ENCODE results near the gene FIS1.
"Not testable (repeated sequence)": the region's sequence is repeated elsewhere in the genome, so short reads cannot be mapped to it uniquely, and the experiment has no call there.

FIS1 gene

GRCh38 chr7:101202603-101202918, 42.3 kb downstream of the FIS1 start:
- DNase-seq, result no peak

DNA sequence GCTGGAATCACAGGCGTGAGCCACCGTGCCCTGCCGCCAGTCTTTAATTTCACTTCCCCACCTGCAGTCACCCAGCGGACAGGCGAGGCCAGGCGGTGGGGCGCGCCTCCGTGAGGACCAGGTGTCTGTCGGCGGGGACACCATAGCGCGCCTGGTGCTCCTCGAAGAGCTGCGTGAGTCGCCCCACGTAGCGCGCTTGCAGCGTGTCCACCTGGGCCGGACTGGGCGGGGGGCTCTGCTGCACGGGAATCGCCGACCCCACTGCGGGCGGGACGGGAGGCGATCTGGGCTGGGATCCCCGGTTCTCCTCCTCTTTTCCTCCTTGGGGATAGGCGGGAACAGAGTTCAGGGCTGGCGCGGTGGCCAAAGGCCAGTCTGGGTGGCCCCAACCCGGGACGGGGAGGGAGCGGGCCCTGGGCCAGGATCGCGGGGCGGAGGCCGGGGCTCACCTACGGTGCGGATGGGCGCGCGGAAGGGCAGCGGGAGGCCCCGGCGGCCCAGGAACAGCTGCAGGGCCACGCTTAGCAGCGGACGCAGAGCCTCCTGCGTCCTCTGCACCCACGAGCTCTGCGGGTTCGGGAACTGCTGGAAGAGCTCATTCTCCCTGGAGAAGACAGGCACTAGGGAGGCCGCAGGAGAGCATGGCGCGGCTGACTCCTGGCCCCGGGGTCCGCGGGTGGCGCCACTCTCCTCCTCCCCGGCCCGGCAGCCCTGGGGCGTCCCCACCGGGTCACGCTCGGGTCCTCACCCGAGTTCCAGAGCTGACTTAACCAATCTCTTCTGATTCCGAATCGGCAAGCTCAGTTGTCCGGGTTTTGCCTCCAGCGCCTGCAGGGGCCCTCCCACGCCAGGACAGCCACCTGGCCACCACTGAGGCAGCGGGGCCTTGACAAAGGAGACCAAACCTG, 42.9 kb downstream of the FIS1 start:
- no peak for DNase-seq

DNA sequence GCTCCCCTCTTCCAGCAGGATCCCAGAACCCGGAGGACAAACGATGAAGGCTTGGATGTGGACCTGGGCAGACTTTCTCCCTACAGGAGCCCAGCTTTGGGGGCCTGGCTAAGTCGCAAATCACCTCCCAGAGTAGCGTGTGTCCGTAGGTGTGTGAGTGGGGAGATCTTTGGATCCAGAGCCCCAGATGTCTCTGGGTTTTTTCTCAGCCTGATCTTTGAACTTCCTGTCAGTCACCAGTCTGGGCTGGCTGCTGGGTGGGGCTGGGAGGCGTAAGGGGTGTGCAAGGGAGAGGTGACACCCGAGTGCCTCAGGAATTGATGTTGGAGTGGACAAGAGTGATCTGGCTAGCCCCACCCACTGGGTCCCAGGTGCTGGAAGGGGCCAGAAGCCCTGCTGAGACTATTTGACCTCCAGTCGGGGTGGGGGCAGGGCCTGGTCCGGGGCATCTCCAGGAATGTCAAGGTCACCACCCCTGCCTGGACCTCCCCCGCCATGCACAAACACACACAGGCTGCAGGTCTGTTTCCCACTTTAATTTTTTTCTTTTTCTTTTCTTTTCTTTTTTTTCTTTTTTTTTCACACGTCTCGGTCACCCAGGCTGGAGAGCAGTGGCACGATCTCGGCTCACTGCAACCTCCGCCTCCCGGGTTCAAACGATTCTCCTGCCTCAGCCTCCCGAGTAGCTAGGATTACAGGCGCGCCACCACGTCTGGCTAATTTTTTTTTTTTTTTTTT, 43.9 kb downstream of the FIS1 start, which contains the start of gene MOGAT3:
Gene MOGAT3 (minus strand): TSS at position 175 of the 738 bp plus-strand sequence. CDS start 182 bp downstream, outside the sequence.
- DNase-seq, result no peak

DNA sequence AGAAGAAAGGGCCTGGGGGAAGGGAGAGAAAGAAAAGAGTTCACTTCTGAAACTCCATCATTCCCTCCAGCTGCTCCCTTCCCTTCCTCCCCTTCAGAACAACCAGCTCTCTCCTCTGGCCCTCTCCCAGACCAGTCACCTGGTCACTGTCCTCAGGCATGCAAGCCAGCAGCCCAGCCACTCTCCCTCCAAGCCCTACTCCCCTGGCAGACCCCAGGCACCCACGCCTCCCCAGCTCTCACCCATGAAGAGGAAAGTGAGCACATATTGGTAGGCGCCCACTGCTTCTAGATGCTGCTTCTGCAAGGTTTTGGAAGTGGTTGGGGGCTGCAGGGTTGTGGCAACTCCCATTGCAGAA, 44.4 kb downstream of the FIS1 start:
- DNase-seq, result no peak

- not testable (repeated sequence) for DNase-seq
These were observed 45.4 kb downstream of the FIS1 start for GRCh38 chr7:101199522-101199921.

- DNase-seq, result no peak
These were observed 46.4 kb downstream of the FIS1 start for GRCh38 chr7:101198476-101198875.

DNA sequence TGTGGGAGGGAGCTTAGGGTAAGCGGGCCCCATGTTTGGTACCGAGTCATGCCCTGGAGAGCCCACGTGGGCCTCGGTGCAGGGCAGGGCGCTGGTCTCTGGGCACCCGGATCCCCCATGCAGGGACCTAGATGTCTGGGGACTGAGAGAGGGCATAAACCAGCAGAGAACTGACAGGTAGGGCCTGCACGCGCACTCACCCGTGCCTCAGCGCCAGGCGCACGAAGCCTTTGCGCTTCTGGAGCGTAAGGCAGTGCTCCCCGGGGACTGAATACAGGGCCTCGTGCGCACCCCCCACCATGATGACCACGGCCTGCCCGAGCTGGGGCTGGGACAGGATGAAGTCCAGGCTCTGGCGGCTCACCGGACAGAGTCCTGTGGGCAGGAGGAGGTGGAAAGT, 46.9 kb downstream of the FIS1 start:
- DNase-seq, result no peak

GRCh38 chr7:101195884-101196283, 49.0 kb downstream of the FIS1 start:
- no peak for DNase-seq

All from CD4-positive, alpha-beta T cell treated with Interleukin-17A for 1 hour (primary cell).